Measurements from ENCODE around the gene ZGPAT. TPM values are rescaled to one million over a fixed set of nuclear protein-coding genes. Genes with fewer than 3 reads are reported as not detected.

The ZGPAT gene
- total and polyA plus RNA-seq, 2 of the 13 experiments (the other 11 are each of a cell fraction or from before 2014, with no cell fraction given), result 23.0 to 41.9 TPM

GRCh38 chr20:63678071-63678470 is 29.8 kb upstream of the ZGPAT start (continued):
- TF ChIP-seq ZNF652 (CRISPR knock-in tag; IDR thresholded peaks at IDR 0.05; ENCODE audit: borderline replicate concordance, low read depth), result no peak
- TF ChIP-seq MAZ (IDR thresholded peaks at IDR 0.05; ENCODE audit: borderline replicate concordance, low read depth, low read length), result no peak
- no peak for TF ChIP-seq MAZ (CRISPR knock-in tag; IDR thresholded peaks at IDR 0.05; ENCODE audit: low read depth)
- TF ChIP-seq POLR2A (IDR thresholded peaks at IDR 0.05; ENCODE audit: insufficient read depth in 1 of 2, low read depth in 2 of 2, low read length in 2 of 2), result no peak
- TF ChIP-seq ZNF713 (CRISPR knock-in tag; IDR thresholded peaks at IDR 0.05), result no peak

- intact Hi-C loops (cut with micrococcal nuclease; ENCODE audit: unreplicated experiment), result no loop called here
- no peak overlapping the region for H3K27ac ChIP-seq (ENCODE audit: extremely low read length, insufficient read depth, low read length)
- POLR2A ChIA-PET, result no interaction called here
- no peak overlapping the region for H2AFZ ChIP-seq (ENCODE audit: low read length)
- peaks cover 10% of the 10 kb centered on the region for H3K4me1 ChIP-seq (ENCODE audit: insufficient read depth, low read length)
- no peak for ATAC-seq
- DNase-seq (ENCODE audit: low spot score), result no peak
- TF ChIP-seq ZBTB7B (CRISPR knock-in tag; IDR thresholded peaks at IDR 0.05) (no peak), ZNF256 (CRISPR knock-in tag; conservative IDR thresholded peaks at IDR 0.05) (no peak), ZNF276 (CRISPR knock-in tag; IDR thresholded peaks at IDR 0.05; ENCODE audit: low read depth) (no peak), POLR2A (IDR thresholded peaks at IDR 0.05; ENCODE audit: insufficient read depth in 1 of 2, low read depth in 2 of 2, low read length in 2 of 2) (0 out of 4 replicates have a peak, but pooled peaks of 1 of the 2 experiments have one; percentile 22), DMAP1 (CRISPR knock-in tag; IDR thresholded peaks at IDR 0.05) (no peak), ZNF556 (CRISPR knock-in tag; IDR thresholded peaks at IDR 0.05; ENCODE audit: borderline replicate concordance) (no peak), ZNF713 (CRISPR knock-in tag; IDR thresholded peaks at IDR 0.05) (no peak), AGO1 (IDR thresholded peaks at IDR 0.05; ENCODE audit: low read depth, low read length, poor library complexity, severe bottlenecking) (peak; percentile 32), ZNF496 (CRISPR knock-in tag; IDR thresholded peaks at IDR 0.05; ENCODE audit: insufficient replicate concordance) (no peak), NFYB (CRISPR knock-in tag; IDR thresholded peaks at IDR 0.05) (no peak), AGO2 (optimal IDR thresholded peaks at IDR 0.05; ENCODE audit: low read depth, low read length) (peak; percentile 21), ZBTB42 (CRISPR knock-in tag; IDR thresholded peaks at IDR 0.05) (no peak), ZNF230 (CRISPR knock-in tag; IDR thresholded peaks at IDR 0.05) (no peak)
- BruUV-seq (replicated peaks), result no TSS peak
- no peak for FAIRE-seq
- H3K4me2 ChIP-seq (ENCODE audit: low read depth, low read length), result no peak overlapping the region
- H3K9ac ChIP-seq (ENCODE audit: insufficient read depth, low read depth, low read length), result no peak overlapping the region
- peaks cover 22 to 27% of the 10 kb centered on the region in 2 experiments; a peak in 4 of 5 replicates for H3K36me3 ChIP-seq (replicated peaks in 1 of 2; ENCODE audit: control insufficient read depth in 1 of 2, insufficient read depth in 2 of 2, low read length in 2 of 2)
- H3K4me3 ChIP-seq (replicated peaks in 1 of 3; ENCODE audit: insufficient read depth in 1 of 3, low read depth in 2 of 3, low read length in 3 of 3), result no peak overlapping the region
- H4K20me1 ChIP-seq (ENCODE audit: insufficient read depth, low read length), result no peaks in the 10 kb centered on the region
- no peaks in the 10 kb centered on the region for H3K9me3 ChIP-seq (ENCODE audit: low read length)
- 90% methylated on average over 38 of the region's 38 CpGs for WGBS (ENCODE audit: low lambda C conversion rate)
- in situ Hi-C loops (cut with HindIII; ENCODE audit: extremely low pct_ligation_motif_present, low pct_unique_long_range_greater_than_20kb), result no loop called here
- H3K79me2 ChIP-seq (ENCODE audit: insufficient read depth, low read length), result no peaks in the 10 kb centered on the region
- CTCF ChIA-PET (ENCODE audit: low intra/inter-chr PET ratio, low total read pairs), result no interaction called here
- H3K27me3 ChIP-seq (ENCODE audit: control insufficient read depth in 1 of 2, insufficient read depth in 2 of 2, low read length in 2 of 2), result no peaks in the 10 kb centered on the region
Observed at GRCh38 chr20:63678667-63679465, 29.0 kb upstream of the ZGPAT start.
